Activated CD4-positive, alpha-beta memory T cell treated with anti-CD3 and anti-CD28 coated beads for 36 hours (primary cell): ENCODE results near the gene FGD3. TPM values are rescaled to one million over a fixed set of nuclear protein-coding genes. Genes with fewer than 3 reads are reported as not detected.

ENCODE experiments used
- CTCF ChIA-PET: fragments of 350-600 bp; sonication (Branson Sonifier 250); formaldehyde crosslinking; loops from one replicate; lab custom pipeline; 2021; ENCODE audit warnings: antibody characterized with exemption, inconsistent platforms; lab: Charles Lee
- POLR2A ChIA-PET: fragments of 350-600 bp; sonication (Branson Sonifier 250); formaldehyde crosslinking; loops from one replicate; lab custom pipeline; 2021; ENCODE audit warnings: antibody characterized with exemption; lab: Charles Lee
- DNase-seq: peaks from one replicate; pipeline ENCODE4 v3.0.0-alpha.2; 2020
- H3K27ac Mint-ChIP-seq: one replicate; pipeline ENCODE4 v1.8.0; 2021; ENCODE audit warnings: mixed read lengths
- H3K27me3 Mint-ChIP-seq: one replicate; pipeline ENCODE4 v1.8.0; 2021; ENCODE audit warnings: mixed read lengths
- H3K36me3 Mint-ChIP-seq: one replicate; pipeline ENCODE4 v1.8.0; 2021; ENCODE audit warnings: mixed read lengths
- H3K4me1 Mint-ChIP-seq: one replicate; pipeline ENCODE4 v1.8.0; 2021; ENCODE audit warnings: low read depth, mixed read lengths
- H3K4me3 Mint-ChIP-seq: one replicate; pipeline ENCODE4 v1.8.0; 2021; ENCODE audit warnings: mild to moderate bottlenecking, mixed read lengths
- H3K9me3 Mint-ChIP-seq: one replicate; pipeline ENCODE4 v1.8.0; 2021; ENCODE audit warnings: mixed read lengths
- intact Hi-C: fragments of 100-400 bp; cut with micrococcal nuclease; formaldehyde crosslinking; loops from one replicate; pipeline ENCODE4 v1.15.1; 2023
- total RNA-seq, 2 experiments: library from RNA; stranded (reverse); gene quantifications; one replicate each; pipeline ENCODE4 v1.2.3, GENCODE V29; 2021

FGD3 gene
- total RNA-seq, 2 experiments from 2014 or later, result 41.3 to 47.7 TPM

DNA sequence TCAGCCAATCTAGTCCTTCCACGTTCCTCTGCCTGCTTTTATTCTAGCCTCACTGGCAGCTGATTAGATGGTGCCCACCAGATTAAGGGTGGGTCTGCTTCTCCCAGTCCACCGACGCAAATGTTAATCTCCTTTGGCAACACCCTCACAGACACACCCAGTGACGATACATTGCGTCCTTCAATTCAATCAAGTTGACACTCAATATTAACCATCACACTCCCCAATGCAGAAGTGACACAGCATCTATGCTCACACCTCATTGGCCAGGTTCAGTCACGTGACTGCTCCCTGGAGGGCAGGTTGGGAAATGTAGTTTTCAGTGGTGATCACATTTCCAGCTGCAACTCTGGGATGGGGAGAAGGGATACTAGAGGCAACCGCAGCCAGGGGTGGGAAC is 124.1 kb downstream of the FGD3 start:
- H3K27ac Mint-ChIP-seq, result no peak overlapping the region
- peaks cover 30% of the 10 kb centered on the region for H3K36me3 Mint-ChIP-seq
- no peaks in the 10 kb centered on the region for H3K27me3 Mint-ChIP-seq
- no peak overlapping the region for H3K4me3 Mint-ChIP-seq
- peak; percentile 48 for DNase-seq
- ChIA-PET CTCF (interaction anchor here (2.0 kb wide), 1 partner anchor 37 kb away, joined by 5 read pairs; no protein-coding TSS in a partner anchor), POLR2A (no interaction called here)
- H3K9me3 Mint-ChIP-seq, result no peaks in the 10 kb centered on the region
- peaks cover 69% of the 10 kb centered on the region for H3K4me1 Mint-ChIP-seq
- intact Hi-C loops, result no loop called here

DNA sequence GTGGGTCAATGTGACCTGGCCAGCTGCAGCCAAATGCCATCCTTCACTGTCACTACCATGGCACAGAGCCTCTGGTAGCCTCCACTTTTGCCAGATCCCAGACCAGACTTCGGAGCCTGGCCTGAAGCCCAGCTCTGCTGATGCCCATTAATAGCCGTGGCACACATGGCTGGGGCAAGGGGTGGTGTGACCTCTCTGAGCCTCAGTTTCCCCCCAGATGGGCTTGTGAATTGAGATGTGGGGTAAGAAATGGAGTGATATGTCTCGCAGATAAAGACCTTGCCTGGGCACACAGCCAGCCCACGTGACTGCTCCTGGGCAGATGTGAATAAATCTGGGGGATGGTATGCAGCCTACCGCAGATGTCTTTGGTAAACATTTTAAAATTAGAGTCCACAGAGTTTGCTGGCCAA is 125.1 kb downstream of the FGD3 start:
- peaks cover 27% of the 10 kb centered on the region for H3K36me3 Mint-ChIP-seq
- CTCF ChIA-PET, result interaction anchor here (2.0 kb wide), 1 partner anchor 36 kb away, joined by 5 read pairs; no protein-coding TSS in a partner anchor
- POLR2A ChIA-PET, result no interaction called here

DNA sequence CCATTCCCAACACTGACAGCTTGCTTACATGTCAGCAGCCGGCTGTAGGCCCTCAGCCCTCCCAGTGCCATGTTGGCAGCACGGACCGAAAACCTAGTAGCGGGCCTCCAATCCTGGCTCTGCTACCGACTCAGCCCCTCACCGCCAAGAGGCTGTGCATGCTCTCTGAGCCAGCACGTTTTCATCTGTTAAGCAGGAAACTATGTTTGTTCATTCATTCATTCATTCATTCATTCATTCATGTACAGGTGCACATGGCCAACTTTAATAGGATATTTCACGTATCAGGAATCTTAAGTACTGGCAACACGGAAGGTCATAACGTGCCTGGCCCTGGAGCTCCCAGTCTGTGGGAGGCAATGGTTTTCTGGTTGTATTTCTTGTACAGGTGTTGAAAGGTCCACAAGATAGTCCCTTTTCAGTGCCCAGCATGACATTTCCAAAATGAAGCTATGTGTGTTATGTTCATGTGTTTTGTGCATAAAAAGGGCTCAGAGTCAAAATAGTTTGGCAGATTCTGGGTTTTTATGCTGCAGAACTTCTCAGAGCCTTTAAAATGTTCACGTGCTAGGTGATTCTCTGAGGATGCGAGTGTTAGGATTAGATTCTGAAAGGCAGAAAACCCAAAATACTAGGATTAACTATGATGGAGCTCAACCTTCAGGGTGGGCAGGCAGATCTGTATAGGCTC is 128.9 kb downstream of the FGD3 start:
- no peaks in the 10 kb centered on the region for H3K9me3 Mint-ChIP-seq
- ChIA-PET POLR2A (no interaction called here), CTCF (interaction anchor here (1.1 to 1.2 kb wide), 3 partner anchors 9 to 33 kb away, joined by 3 to 4 read pairs (median 3); no protein-coding TSS in a partner anchor)
- peaks cover 23% of the 10 kb centered on the region for H3K36me3 Mint-ChIP-seq
- H3K4me1 Mint-ChIP-seq, result peaks cover 56% of the 10 kb centered on the region
- no peaks in the 10 kb centered on the region for H3K27me3 Mint-ChIP-seq
- no peak for DNase-seq
- no peak overlapping the region for H3K4me3 Mint-ChIP-seq
- intact Hi-C loops, result no loop called here
- peak overlapping the region; percentile 45 for H3K27ac Mint-ChIP-seq

More for the DNA sequence above, 125.1 kb downstream of the FGD3 start:
- no peak overlapping the region for H3K4me3 Mint-ChIP-seq
- intact Hi-C loops, result no loop called here
- H3K27me3 Mint-ChIP-seq, result no peaks in the 10 kb centered on the region
- H3K9me3 Mint-ChIP-seq, result no peaks in the 10 kb centered on the region
- peaks cover 69% of the 10 kb centered on the region for H3K4me1 Mint-ChIP-seq
- no peak for DNase-seq
- no peak overlapping the region for H3K27ac Mint-ChIP-seq

DNA sequence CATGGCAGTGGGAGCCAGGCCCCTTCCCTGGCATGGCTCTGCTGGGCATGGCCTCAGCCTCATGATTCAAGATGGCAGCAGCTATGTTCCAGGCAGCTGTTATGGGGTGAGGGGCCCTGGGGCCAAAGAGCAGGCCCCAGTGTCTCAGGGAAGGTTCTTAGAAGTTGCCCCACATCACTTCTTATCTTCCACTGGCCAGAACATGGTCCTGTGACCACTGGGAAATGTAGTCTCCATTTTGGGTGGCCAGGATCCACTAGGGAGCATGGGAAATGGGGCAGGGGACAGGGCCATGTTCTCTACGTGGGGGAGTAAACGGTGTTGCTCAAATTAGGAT is 129.4 kb downstream of the FGD3 start:
- CTCF ChIA-PET, result interaction anchor here (1.1 to 1.2 kb wide), 2 partner anchors 10 to 12 kb away, joined by 3 read pairs; no protein-coding TSS in a partner anchor
- no peaks in the 10 kb centered on the region for H3K9me3 Mint-ChIP-seq
- intact Hi-C loops, result no loop called here
- H3K4me1 Mint-ChIP-seq, result peaks cover 57% of the 10 kb centered on the region
- POLR2A ChIA-PET, result no interaction called here
- peaks cover 25% of the 10 kb centered on the region for H3K36me3 Mint-ChIP-seq
- H3K27ac Mint-ChIP-seq, result peak overlapping the region; percentile 45
- no peaks in the 10 kb centered on the region for H3K27me3 Mint-ChIP-seq
- no peak overlapping the region for H3K4me3 Mint-ChIP-seq
- DNase-seq, result no peak

DNA sequence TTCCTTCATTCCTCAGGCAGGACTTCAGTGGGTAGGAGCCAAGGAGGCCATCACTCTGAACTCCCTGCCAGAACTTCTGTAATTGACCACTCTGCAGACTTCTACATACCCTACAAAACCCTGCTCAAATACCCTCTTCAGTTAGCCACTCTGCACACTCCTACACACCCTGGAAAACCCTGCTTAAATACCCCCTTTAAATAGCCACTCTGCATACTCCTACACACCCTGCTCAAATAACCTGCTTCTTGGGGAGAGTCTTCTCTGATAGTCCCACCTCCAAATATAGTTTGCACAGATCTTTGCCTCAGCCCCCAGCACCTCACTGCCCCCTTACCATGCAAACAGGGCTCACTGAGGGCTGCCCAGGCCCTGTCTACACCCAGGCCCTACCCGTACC is 130.0 kb downstream of the FGD3 start:
- Mint-ChIP-seq H3K4me3 (no peak overlapping the region), H3K4me1 (peaks cover 55% of the 10 kb centered on the region), H3K27ac (no peak overlapping the region), H3K27me3 (no peaks in the 10 kb centered on the region), H3K36me3 (peaks cover 28% of the 10 kb centered on the region), H3K9me3 (no peaks in the 10 kb centered on the region)
- ChIA-PET CTCF (no interaction called here), POLR2A (no interaction called here)
- no peak for DNase-seq
- intact Hi-C loops, result no loop called here

DNA sequence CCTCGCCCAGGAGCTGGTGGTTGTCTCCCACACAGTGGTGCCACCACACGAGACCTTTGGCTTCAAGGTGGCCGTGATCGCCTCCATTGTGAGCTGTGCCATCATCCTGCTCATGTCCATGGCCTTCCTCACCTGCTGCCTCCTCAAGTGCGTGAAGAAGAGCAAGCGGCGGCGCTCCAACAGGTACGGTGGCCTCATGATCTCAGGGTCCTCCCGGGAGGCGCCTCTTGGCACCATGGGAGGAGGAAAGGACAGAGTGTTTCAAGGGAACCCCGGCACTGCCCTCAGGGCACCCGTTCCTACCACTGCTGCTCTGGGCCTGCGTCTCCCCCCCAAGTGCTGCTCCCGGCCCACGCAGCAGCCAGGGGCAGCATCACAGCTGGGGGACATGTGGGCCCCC is 130.5 kb downstream of the FGD3 start:
- Mint-ChIP-seq H3K27ac (no peak overlapping the region), H3K4me3 (no peak overlapping the region), H3K4me1 (peaks cover 55% of the 10 kb centered on the region), H3K9me3 (no peaks in the 10 kb centered on the region), H3K27me3 (no peaks in the 10 kb centered on the region), H3K36me3 (peaks cover 33% of the 10 kb centered on the region)
- CTCF ChIA-PET, result no interaction called here
- POLR2A ChIA-PET, result no interaction called here
- intact Hi-C loops, result no loop called here
- DNase-seq, result no peak

DNA sequence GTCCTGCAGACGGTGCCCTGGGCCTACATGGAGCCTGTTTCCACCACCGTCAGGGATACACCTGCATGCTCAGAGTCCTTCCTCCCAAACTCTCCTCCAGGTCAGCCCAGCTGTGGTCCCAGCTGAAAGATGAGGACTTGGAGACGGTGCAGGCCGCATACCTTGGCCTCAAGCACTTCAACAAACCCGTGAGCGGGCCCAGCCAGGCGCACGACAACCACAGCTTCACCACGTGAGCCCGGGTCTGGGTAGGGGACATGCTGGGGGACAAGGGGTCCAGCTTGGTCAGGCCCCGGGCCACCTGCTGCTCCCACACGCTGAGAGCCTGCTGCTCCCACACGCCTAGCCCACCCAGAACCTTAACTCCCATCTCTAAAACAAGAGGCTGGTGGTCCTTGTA is 132.0 kb downstream of the FGD3 start:
- ChIA-PET POLR2A (no interaction called here), CTCF (interaction anchor here (1.2 kb wide), 1 partner anchor 15 kb away, joined by 3 read pairs; no protein-coding TSS in a partner anchor)
- Mint-ChIP-seq H3K4me1 (peaks cover 58% of the 10 kb centered on the region), H3K9me3 (peaks cover 3% of the 10 kb centered on the region), H3K27ac (no peak overlapping the region), H3K36me3 (peaks cover 41% of the 10 kb centered on the region), H3K27me3 (no peaks in the 10 kb centered on the region), H3K4me3 (no peak overlapping the region)
- intact Hi-C loops, result no loop called here
- DNase-seq, result peak; percentile 6

DNA sequence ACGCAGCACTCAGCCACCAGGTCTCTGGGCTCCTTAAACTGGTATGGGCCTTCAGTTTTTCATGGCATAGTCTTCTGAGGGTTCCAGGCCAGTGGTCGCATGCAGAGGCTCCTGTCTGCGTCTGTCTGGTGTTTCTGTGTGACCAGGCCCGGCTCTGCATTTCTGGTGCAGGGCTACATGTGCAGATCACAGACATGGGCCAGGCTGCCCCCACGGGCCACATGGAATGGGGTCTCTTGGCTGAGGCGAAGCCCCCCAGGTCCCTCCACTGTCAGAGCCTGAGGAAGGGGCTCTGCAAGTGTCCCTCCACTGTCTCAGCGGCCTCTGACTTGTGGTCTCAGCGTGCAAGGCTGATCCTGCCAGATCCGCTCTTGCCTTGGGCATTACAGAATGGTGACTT is 133.1 kb downstream of the FGD3 start:
- peaks cover 48% of the 10 kb centered on the region for H3K36me3 Mint-ChIP-seq
- peak; percentile 5 for DNase-seq
- no peak overlapping the region for H3K4me3 Mint-ChIP-seq

DNA sequence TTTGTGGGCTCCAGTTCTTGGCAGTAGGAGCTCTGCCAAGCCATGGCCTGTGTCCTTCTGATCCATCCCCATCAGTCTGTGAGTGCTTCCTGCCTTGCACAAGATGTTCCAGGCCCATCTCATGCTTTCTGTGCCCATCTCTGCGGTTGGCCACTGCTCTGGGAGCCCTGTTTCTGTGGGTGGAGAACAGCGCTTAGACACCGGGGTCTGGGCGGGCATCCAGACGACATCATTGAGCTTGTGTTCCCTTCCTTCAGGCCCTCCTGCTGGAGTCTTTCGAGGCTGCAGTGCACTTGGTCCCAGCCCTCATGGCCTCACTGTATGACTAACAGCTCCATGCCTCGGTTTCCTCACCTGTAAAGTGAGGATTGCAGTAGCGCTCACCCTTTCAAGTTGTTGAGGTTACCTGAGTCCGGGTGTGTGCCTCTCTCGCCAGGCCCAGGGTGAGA is 133.8 kb downstream of the FGD3 start:
- peak; percentile 5 for DNase-seq
- peaks cover 7% of the 10 kb centered on the region for H3K9me3 Mint-ChIP-seq
- ChIA-PET POLR2A (interaction anchor here (1.5 kb wide), 1 partner anchor 16 kb away, joined by 6 read pairs; no protein-coding TSS in a partner anchor), CTCF (interaction anchor here (1.5 kb wide), 1 partner anchor 77 kb away, joined by 3 read pairs; no protein-coding TSS in a partner anchor)
- H3K36me3 Mint-ChIP-seq, result peaks cover 54% of the 10 kb centered on the region
- H3K4me1 Mint-ChIP-seq, result peaks cover 53% of the 10 kb centered on the region
- H3K27me3 Mint-ChIP-seq, result no peaks in the 10 kb centered on the region
- intact Hi-C loops, result no loop called here
- H3K4me3 Mint-ChIP-seq, result no peak overlapping the region
- H3K27ac Mint-ChIP-seq, result peak overlapping the region; percentile 81

More for the DNA sequence above, 133.1 kb downstream of the FGD3 start:
- intact Hi-C loops, result no loop called here
- ChIA-PET CTCF (interaction anchor here (1.5 kb wide), 1 partner anchor 77 kb away, joined by 3 read pairs; no protein-coding TSS in a partner anchor), POLR2A (no interaction called here)
- peaks cover 3% of the 10 kb centered on the region for H3K9me3 Mint-ChIP-seq
- H3K27me3 Mint-ChIP-seq, result no peaks in the 10 kb centered on the region
- peaks cover 51% of the 10 kb centered on the region for H3K4me1 Mint-ChIP-seq
- H3K27ac Mint-ChIP-seq, result peak overlapping the region; percentile 38

DNA sequence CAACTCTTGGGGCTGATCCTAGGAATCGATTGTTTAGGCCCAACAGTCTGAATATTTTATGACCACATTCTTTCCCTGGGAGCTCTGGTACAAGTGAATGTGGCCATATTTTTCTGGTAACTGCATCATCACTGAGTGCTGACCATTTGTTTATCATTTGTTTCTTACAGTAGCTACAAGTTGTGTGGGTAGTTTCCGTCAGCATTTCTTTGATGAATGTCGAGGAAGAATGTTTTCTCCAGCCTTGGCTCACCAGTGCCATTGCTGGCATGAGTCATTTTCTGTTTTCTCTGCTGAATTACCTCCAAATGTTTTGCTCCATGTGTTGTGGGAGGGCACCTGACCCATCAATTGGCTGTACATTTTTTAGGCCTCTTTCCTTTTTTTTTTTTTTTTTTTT is 134.6 kb downstream of the FGD3 start:
- intact Hi-C loops, result no loop called here
- peaks cover 56% of the 10 kb centered on the region for H3K36me3 Mint-ChIP-seq
- ChIA-PET POLR2A (interaction anchor here (1.0 to 2.0 kb wide), 4 partner anchors 13 to 61 kb away, joined by 4 to 10 read pairs (median 6); partner anchors contain the start of gene CARD19), CTCF (interaction anchor here (1.0 to 1.4 kb wide), 2 partner anchors 17 to 79 kb away, joined by 5 read pairs; no protein-coding TSS in a partner anchor)
- peak; percentile 26 for DNase-seq
- H3K27me3 Mint-ChIP-seq, result no peaks in the 10 kb centered on the region
- peak overlapping the region; percentile 81 for H3K27ac Mint-ChIP-seq
- H3K4me1 Mint-ChIP-seq, result peaks cover 49% of the 10 kb centered on the region
- H3K4me3 Mint-ChIP-seq, result no peak overlapping the region
- H3K9me3 Mint-ChIP-seq, result peaks cover 7% of the 10 kb centered on the region

DNA sequence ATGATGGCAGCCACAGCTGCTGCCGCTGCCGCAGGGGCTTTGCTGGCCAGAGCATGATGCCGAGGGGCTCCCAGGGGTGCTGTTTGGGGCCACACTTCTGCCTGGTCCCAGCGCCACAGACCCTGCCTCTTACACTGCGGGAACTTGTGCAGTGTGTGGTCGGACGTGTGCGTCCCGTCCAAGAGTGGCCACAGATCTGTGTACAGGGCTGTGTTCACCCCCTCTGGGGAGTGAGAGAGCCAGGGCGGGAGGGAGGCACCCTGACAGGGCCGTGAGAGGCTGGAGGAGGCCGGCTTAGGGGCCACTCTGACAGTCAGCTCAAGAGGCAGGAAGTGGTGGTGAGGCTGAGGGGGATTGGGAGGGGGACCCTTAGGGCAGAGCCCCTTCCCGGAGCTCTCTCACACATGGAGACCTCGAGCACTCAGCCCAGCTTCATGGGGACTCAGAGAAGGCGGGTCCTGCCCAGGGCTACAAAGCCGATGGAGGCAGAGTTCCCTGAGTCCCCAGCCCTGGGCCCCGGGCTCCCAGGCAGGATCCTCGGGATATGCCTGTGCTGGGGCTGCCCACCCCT is 135.6 kb downstream of the FGD3 start:
- H3K27ac Mint-ChIP-seq, result peak overlapping the region; percentile 98
- intact Hi-C loops, result loop anchor here (1.0 kb wide), 2 partner anchors 8 to 19 kb away; no protein-coding TSS in a partner anchor
- CTCF ChIA-PET, result interaction anchor here (1.0 to 1.8 kb wide), 4 partner anchors 18 to 80 kb away, joined by 5 to 8 read pairs (median 5); no protein-coding TSS in a partner anchor

More for the DNA sequence above, 135.6 kb downstream of the FGD3 start:
- peaks cover 42% of the 10 kb centered on the region for H3K4me1 Mint-ChIP-seq
- DNase-seq, result peak; percentile 45
- POLR2A ChIA-PET, result interaction anchor here (1.0 to 2.0 kb wide), 7 partner anchors 9 to 62 kb away, joined by 3 to 12 read pairs (median 6); partner anchors contain the start of gene CARD19
- H3K36me3 Mint-ChIP-seq, result peaks cover 52% of the 10 kb centered on the region
- H3K4me3 Mint-ChIP-seq, result no peak overlapping the region
- H3K9me3 Mint-ChIP-seq, result peaks cover 7% of the 10 kb centered on the region
- no peaks in the 10 kb centered on the region for H3K27me3 Mint-ChIP-seq
